HG02610 (cell line): ENCODE measurements around the gene CPS1.

ENCODE experiments used
- ATAC-seq: cut with Tn5 transposase; IDR thresholded peaks from one replicate; pipeline ENCODE4 v1.9.1; 2021; ENCODE audit warnings: mild to moderate bottlenecking, moderate library complexity; ENCODE audit not compliant: unreplicated experiment

The CPS1 gene

DNA sequence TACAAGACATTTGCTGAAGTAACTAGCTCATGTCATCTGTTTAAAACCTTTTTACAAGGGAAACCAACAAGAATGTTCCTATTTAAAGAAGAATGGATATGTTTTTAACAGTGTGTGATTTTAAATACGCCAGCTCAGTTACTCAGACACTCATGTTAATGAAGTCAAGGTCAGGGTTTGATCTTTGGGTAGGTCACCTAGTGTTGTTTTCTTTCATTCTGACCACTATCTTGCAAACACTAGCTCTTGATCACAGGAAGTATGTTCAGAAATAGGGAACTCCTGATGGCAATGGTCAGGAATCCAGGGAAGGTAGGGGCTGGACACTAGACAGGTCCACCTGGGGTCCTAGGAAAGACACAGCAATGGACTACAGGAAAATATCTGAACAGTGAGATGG is 116.7 kb downstream of the CPS1 start:
- ATAC-seq = no peak

DNA sequence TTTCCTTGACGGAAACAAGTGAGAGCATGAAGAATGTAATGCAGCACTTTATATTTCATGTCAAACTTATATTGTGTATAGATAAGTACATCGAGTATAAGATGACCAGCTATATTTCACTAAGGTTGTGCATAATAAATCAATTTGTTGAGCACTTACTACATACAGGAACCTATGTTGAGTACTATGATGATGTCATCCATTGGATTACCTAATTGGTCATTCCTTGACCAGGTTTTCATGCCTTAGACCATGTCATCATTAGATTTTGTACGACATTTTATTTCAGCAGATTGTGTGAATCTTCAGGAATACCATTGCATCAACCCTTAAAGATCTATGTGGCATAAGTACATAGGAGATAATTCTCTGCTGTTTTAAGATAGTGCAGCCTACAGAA is 119.7 kb downstream of the CPS1 start:
- no peak for ATAC-seq

- no peak for ATAC-seq
Observed at GRCh38 chr2:210681491-210681890, 125.1 kb downstream of the CPS1 start.

- no peak for ATAC-seq
Observed at GRCh38 chr2:210686401-210686800, 130.0 kb downstream of the CPS1 start.

DNA sequence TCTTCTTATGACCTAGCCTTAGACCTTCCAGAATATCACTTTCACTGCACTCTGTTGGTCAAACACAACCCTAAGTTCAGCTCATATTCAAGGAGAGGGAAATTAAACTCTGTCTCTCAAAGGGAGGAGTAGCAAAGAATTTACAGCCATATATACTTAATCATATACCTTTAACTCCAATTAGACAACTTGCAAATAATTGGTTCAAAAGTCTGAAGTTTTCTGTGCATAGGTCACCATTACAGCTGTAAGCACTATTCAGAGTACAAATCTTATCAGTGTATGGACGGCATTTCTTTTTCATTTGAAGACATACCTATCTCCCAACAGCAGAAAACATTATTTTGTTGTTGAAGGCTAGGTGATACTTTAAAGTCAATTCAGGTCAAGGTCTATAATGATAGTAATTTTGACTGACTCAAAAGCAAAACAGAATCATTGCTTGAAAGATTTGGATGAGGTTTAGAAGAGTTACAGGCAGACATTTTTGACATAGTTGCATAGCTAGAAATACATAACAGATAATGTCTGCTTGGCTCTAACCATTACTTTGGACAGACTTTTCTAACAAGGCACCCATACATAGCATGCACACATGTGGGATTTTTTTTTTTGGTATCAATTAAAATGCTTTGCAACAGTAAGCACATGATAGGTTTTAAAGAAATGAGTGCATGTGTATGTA is 131.5 kb downstream of the CPS1 start:
- no peak for ATAC-seq

- no peak for ATAC-seq
Observed at GRCh38 chr2:210707900-210708299, 151.5 kb downstream of the CPS1 start.

DNA sequence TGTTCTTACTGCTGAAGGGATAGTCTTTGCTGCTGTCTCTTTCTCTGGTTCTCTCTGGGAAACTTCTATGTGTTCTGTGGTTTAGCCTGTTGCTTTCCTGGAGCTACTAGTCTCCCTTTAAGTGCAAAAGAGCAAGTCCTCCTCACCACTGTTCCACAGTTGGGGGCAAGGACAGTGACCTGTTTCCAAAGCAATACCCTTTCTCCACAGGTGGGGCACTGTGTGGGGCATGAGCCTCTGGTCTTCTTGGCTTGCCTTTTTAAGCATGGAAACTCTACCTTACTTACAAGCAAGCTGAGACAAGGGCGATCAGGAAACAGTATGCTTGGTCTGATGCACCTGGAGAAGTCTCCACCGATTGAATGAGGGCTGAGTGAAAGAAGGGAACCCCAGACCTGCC is 156.7 kb downstream of the CPS1 start:
- no peak for ATAC-seq

DNA sequence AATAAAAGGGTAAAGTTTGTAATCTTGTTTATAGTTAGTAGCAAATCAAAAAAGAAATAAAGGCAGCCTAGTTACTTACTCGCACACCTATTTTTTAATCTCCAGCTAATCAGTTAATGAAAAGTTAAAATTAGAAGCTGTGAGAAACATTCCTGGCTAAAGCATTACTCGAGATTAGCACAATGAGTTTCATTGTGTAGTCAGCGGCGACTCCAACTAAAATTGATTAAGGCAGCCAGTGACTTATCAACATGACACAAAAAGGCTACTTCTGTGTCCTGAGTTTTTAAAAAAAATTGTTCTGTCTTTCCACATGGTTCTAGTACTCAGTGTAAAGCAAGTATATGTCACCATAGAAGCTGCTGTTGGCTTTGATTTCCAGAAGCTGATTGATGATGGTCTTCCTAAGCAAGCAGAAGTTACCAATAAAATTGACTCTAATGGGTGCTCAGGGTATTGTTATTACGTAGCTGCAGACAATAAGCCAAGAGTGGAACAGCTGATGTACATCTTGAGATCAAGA is 159.2 kb downstream of the CPS1 start:
- no peak for ATAC-seq

DNA sequence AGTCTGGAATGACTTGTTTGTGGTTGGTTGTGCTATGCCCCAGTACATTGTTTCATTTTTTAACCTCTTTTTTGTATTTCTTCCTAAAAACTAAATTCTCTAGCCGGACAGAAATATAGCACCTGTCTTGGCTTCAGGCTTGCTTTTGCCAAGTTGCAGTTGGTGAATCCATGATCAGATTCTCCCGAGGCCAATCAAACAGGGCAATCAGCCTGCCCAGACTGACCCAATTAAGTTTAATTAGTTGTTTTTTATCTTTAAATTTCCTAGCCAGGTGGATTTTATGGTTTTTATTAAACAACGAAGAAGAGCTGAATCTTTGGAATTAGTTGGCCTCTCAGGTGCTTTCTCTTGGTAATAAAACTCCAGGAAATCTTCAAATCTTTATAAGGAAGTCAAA is 162.1 kb downstream of the CPS1 start:
- no peak for ATAC-seq

GRCh38 chr2:210722092-210722491 is 165.7 kb downstream of the CPS1 start:
- ATAC-seq = no peak

DNA sequence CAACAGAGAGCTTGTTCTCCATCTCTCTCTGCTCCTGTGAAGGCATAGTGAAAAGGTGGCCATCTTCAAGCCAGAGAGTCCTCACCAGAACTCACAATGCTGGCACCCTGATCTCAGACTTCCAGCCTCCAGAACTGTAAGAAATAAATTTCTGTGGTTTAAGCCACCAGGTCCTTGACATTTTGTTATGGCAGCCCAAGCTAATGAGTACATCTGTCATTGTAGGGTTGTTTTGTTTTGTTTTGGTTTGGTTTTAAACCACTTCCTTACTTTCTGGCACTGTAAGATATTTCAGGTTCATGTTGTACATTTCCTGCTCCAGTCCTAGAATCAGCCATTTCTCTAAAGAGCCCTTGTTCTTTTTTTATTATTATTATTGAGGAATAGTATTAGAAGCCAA is 171.2 kb downstream of the CPS1 start:
- no peak for ATAC-seq
